OCI-LY3 (cell line): Measurements from ENCODE around the gene PLOD1.

Experiments
- CTCF ChIP-seq: fragments of 200-600, 300-600 bp; sonication (generic); IDR thresholded peaks from 2 replicates; pipeline ENCODE4 v1.5.1; 2014; ENCODE audit warnings: antibody characterized with exemption, low read length, low read depth
- EZH2phosphoT487 ChIP-seq: fragments of 200-600 bp; shearing (Covaris generic); IDR thresholded peaks from 2 replicates; pipeline ENCODE4 v1.6.1; 2018; ENCODE audit warnings: antibody characterized with exemption, mixed run types, low read depth

GRCh38 chr1:11991969-11992676, 57.6 kb downstream of the PLOD1 start:
- no peak for TF ChIP-seq CTCF
- no peak for TF ChIP-seq EZH2phosphoT487
